Gastroesophageal sphincter (tissue), 4 donors: Measurements from ENCODE around the gene HEMGN. TPM values are rescaled to one million over a fixed set of nuclear protein-coding genes. Genes with fewer than 3 reads are reported as not detected.

Experiments used
- ATAC-seq: fragments of 150-250 bp; one replicate; pipeline ENCODE4 v1.9.1; 2016; ENCODE audit warnings: mild to moderate bottlenecking, moderate library complexity
- H3K27ac ChIP-seq, 4 donors: fragments of 200-600 bp; sonication (generic) in 3 of 4; 1 replicate in 3 of 4; 2 replicates in 1 of 4; pipeline ENCODE4 v1.5.1; 2016 to 2019
- H3K27me3 ChIP-seq: fragments of 200-600 bp; sonication (generic); one replicate; pipeline ENCODE4 v1.5.1; 2019
- H3K36me3 ChIP-seq, 2 donors: fragments of 200-600 bp; sonication (generic); one replicate each; pipeline ENCODE4 v1.5.1; 2019; ENCODE audit warnings: control low read depth in 1 of 2
- H3K4me1 ChIP-seq, 3 donors: fragments of 200-600 bp; sonication (generic); 1 replicate in 2 of 3; 2 replicates in 1 of 3; pipeline ENCODE4 v1.5.1; 2016 to 2019; ENCODE audit warnings: control low read depth in 2 of 3
- H3K4me3 ChIP-seq, 2 donors: fragments of 200-600 bp; sonication (generic); one replicate each; pipeline ENCODE4 v1.5.1; 2019; ENCODE audit warnings: mild to moderate bottlenecking in 1 of 2, moderate library complexity in 1 of 2
- H3K9me3 ChIP-seq, 3 donors: fragments of 200-600 bp; sonication (generic); one replicate each; pipeline ENCODE4 v1.5.1; 2017 to 2019; ENCODE audit warnings: control low read depth in 2 of 3
- EP300 ChIP-seq: sonication (generic); formaldehyde crosslinking; IDR thresholded peaks from one replicate; pipeline ENCODE4 v1.6.1; 2017; ENCODE audit warnings: antibody characterized with exemption, mild to moderate bottlenecking
- POLR2A ChIP-seq, 2 donors: fragments of 450-650 bp; IDR thresholded peaks; one replicate each; pipeline ENCODE4 v1.6.1; 2017; ENCODE audit warnings: antibody characterized with exemption in 2 of 2, mild to moderate bottlenecking in 2 of 2, moderate library complexity in 1 of 2
- POLR2AphosphoS5 ChIP-seq: sonication (generic); formaldehyde crosslinking; IDR thresholded peaks from one replicate; pipeline ENCODE4 v1.6.1; 2017; ENCODE audit warnings: antibody characterized with exemption
- WGBS, 2 donors: methylation state at CpG; one replicate each; pipeline ENCODE4 v1.1.5; 2018; ENCODE audit warnings: low coverage in 1 of 2; 5-methylcytosine and 5-hydroxymethylcytosine counted together
- total RNA-seq, 4 donors: library from RNA; depleted of rRNA; stranded (reverse); fragments of >200 nt; gene quantifications; one replicate each; pipeline ENCODE4 v1.1.0, GENCODE V29; 2016
- TF ChIP-seq, protein P1 (sequence below), 4 experiments: fragments of 200-600 bp in 2 of 4; fragments of 450-650 bp in 2 of 4; sonication (generic) in 1 of 4; IDR thresholded peaks; one replicate each; pipeline ENCODE4 v1.5.1; 2017 to 2019; ENCODE audit warnings: antibody characterized with exemption in 4 of 4, mild to moderate bottlenecking in 2 of 4, moderate library complexity in 2 of 4

The HEMGN gene
- total RNA-seq, 4 donors from 2014 or later: not detected

DNA sequence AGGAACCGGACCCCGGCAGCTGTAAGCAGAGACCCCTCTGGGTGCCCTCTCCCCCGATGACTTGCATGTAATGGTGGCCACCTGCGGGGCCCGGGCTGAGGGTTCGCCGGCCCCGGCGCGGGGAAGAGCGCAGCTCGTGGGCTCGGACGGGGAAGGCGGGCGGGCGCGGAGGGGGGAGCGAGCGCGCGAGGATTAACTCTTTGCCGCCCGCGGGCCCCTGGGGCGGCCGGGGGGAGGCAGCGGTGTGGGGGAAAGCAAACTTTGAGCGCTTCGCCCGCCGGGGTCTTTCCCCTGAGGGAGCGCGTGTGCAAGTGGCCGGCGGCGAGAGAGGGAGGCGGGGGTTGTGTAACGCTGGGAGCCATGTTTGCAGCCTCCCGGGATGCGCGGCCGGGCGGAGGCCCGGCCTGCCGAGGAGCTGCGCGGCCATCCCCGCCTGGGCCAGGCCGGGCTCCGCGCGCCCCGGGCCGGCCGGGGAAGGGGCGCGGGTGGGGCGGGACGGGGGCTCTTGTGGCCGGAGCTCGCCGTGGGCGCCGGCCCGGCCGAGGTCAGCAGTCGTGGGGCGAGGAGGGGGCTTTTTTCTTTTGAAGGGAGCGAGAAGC, 45.7 kb upstream of the HEMGN start:
- WGBS, 2 donors: 0% methylated on average over 2 of the region's 70 CpGs; no CpG with 5 or more reads in 1 of the 2 donors
- Histone ChIP-seq H3K27me3 (no peaks in the 10 kb centered on the region), H3K36me3 (no peaks in the 10 kb centered on the region), H3K4me1 (peaks cover 0 to 72% (median 16%) of the 10 kb centered on the region in 3 donors), H3K9me3 (no peaks in the 10 kb centered on the region), H3K27ac (peak overlapping the region; percentile 95 to 98 (median 96)), H3K4me3 (peak overlapping the region; percentile 84 to 89)
- ATAC-seq: peak; percentile 49
- TF ChIP-seq EP300: no peak
- peak; percentile 2 for TF ChIP-seq POLR2AphosphoS5

DNA sequence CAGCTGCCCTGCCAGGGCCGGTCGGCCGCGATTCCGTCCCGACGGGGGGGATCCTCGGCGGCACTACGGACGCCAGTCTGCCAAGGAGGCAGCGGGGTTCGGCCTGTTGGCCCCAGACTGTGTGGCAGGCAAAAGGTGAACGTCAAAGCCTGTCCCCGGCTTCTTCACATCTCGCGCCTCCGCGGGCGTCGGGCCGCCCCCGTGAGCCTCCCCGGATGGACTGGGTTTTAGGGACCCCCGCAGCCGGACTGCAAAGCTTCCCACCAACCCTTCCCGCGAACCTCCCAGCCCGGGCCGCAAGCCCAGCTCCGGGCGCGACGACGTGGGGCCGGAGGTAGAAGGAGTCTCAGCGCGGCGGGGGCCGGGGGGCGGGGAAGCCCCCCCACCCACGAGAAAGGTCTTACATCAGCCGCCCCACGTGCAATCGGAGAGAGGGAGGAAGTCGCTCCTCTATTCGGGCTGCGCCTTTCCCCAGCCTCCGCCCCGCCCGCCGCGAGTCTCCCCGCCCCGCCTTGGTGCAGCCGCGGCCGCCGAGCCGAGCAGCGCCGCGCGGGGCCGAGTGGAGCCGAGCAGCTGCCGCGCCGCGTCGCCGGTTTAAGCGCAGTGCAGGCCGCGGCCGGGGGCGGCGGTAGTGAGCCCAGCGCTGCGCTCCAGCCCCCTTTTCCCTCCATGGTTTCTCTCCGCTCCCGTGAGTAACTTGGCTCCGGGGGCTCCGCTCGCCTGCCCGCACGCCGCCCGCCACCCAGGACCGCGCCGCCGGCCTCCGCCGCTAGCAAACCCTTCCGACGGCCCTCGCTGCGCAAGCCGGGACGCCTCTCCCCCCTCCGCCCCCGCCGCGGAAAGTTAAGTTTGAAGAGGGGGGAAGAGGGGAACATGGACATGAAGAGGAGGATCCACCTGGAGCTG, 45.0 kb upstream of the HEMGN start, which contains the start of gene ANP32B:
ANP32B (plus strand) TSS at position 659 of the 906 bp plus-strand sequence; CDS start at position 874, 215 bp downstream.
- peak; percentile 91 for ATAC-seq
- TF ChIP-seq POLR2AphosphoS5: peak; percentile 39
- no peak for TF ChIP-seq EP300
- peak in 1 of 2 donors; percentile 47 for TF ChIP-seq POLR2A (IDR thresholded peaks at IDR 0.05)
- TF ChIP-seq, protein P1, sequence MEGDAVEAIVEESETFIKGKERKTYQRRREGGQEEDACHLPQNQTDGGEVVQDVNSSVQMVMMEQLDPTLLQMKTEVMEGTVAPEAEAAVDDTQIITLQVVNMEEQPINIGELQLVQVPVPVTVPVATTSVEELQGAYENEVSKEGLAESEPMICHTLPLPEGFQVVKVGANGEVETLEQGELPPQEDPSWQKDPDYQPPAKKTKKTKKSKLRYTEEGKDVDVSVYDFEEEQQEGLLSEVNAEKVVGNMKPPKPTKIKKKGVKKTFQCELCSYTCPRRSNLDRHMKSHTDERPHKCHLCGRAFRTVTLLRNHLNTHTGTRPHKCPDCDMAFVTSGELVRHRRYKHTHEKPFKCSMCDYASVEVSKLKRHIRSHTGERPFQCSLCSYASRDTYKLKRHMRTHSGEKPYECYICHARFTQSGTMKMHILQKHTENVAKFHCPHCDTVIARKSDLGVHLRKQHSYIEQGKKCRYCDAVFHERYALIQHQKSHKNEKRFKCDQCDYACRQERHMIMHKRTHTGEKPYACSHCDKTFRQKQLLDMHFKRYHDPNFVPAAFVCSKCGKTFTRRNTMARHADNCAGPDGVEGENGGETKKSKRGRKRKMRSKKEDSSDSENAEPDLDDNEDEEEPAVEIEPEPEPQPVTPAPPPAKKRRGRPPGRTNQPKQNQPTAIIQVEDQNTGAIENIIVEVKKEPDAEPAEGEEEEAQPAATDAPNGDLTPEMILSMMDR (IDR thresholded peaks at IDR 0.05): peak; percentile 72 to 96 (median 93)
- peak within 1 kb of the TSS; percentile 84 to 89 for H3K4me3 ChIP-seq
- H3K36me3 ChIP-seq: no peaks in the 10 kb centered on the region
- no peaks in the 10 kb centered on the region for H3K27me3 ChIP-seq
- no CpG with 5 or more reads among the region's 105 CpGs for WGBS, 2 donors
- H3K27ac ChIP-seq: peak within 1 kb of the TSS; percentile 95 to 98 (median 96)
- no peaks in the 10 kb centered on the region for H3K9me3 ChIP-seq
- H3K4me1 ChIP-seq: peaks cover 0 to 65% (median 10%) of the 10 kb centered on the region in 3 donors

DNA sequence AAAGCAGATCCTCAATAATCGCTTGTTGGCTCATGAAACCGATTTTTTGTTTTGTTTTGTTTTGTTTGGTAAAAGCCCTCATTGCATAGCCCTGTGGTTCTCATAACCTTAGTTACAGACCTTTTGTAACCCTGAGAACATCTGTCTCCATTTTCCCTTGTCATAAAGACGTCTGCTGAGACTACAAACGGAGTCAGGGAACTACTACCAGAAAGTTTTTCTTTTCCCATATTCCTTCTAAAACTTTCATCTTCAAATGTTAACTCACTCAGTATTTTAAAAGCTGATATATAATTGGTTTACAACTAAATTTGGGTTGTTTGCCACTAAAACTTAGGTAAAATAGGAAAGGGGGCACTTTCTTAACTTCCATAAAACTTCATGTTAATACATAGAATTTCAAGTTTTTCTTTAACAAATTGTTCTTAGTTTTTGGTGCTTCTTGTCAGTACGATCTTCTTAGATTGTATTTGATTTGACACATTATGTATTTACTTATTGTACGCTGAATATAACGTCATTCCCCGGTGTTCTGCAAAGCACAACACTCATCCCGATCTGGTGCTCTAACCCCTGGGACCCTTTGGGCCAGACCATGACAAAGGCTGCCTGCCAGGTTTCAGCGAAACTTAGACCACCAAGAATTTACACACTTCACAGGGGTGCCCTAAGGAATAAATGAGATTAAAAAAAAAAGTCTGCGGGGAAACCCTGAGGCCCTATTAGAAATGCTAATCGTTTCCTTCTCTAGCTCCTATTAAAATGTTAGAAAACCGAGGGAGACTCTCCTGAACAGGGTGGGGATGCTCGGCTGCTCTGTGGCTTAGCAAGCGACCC, 44.1 kb upstream of the HEMGN start:
- Histone ChIP-seq H3K4me3 (peak overlapping the region; percentile 84 to 89), H3K4me1 (peaks cover 0 to 56% (median 10%) of the 10 kb centered on the region in 3 donors), H3K9me3 (no peaks in the 10 kb centered on the region), H3K27ac (peak overlapping the region; percentile 58 to 98 (median 96)), H3K36me3 (no peaks in the 10 kb centered on the region), H3K27me3 (no peaks in the 10 kb centered on the region)
- no peak for TF ChIP-seq POLR2AphosphoS5
- TF ChIP-seq POLR2A (IDR thresholded peaks at IDR 0.05): no peak
- TF ChIP-seq, protein P1 (IDR thresholded peaks at IDR 0.05): no peak
- no peak for TF ChIP-seq EP300
- WGBS, 2 donors: 58 to 62% methylated on average over 10 to 13 of the region's 15 CpGs
- ATAC-seq: no peak

DNA sequence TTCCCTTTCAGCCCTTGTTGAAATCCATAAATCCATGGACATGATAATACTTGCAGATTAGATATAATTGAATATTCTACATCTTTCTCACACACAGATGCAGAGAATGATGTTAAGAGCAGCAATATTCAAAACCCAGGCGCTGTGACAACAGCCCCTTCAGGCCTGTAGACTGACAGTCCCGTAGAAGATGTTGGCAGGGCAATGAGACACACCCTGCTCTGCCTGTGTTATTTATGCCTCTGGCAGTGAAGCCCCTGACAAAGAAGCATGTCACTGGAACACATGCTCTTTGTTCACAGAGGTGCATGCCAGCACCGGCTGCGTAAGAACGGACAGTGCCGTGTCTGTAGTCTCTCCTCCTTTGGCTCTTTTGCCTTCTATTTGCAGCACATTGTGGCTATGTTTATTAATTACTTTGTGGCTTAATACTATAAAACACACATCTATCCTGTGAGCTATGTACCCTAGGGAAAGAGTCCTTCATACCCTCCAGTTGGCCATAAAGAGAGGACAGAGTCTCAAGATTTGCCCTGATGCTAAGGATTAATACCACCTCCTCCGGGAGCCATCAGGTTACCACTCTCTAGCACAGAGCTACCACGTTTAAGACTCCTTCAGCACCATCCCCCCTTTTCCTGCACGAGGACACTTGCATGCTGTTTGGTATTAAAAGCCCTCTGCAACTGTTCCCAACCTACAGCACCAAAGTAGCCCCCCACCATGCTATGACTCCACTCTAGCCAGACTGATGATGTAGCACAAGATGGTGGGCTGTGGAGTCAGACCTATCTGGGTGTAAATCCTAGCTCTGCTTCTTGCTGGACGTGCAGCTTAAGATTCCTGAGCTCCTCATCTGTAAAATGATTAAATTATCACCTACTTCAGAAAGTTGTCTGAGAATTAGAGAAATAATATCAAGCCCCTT, 43.2 kb upstream of the HEMGN start:
- Histone ChIP-seq H3K9me3 (no peaks in the 10 kb centered on the region), H3K4me3 (no peak overlapping the region), H3K27ac (peak overlapping the region in 3 of 4 donors; percentile 70 to 98 (median 96)), H3K36me3 (no peaks in the 10 kb centered on the region), H3K27me3 (no peaks in the 10 kb centered on the region), H3K4me1 (peaks cover 0 to 47% (median 6%) of the 10 kb centered on the region in 3 donors)
- 40 to 53% methylated on average over 9 to 10 of the region's 10 CpGs for WGBS, 2 donors
- TF ChIP-seq, protein P1 (IDR thresholded peaks at IDR 0.05): no peak
- TF ChIP-seq POLR2A (IDR thresholded peaks at IDR 0.05) (no peak), EP300 (no peak), POLR2AphosphoS5 (no peak)
- ATAC-seq: no peak
